Right lobe of liver (tissue), 6 donors: ENCODE measurements around the gene FAM168A. TPM values are rescaled to one million over a fixed set of nuclear protein-coding genes. Genes with fewer than 3 reads are reported as not detected.

Experiments used
- ATAC-seq, 4 donors: fragments of 200-7000 bp; cut with Tn5 transposase; one replicate each; pipeline ENCODE4 v1.9.1; 2020; ENCODE audit warnings: mild to moderate bottlenecking in 4 of 4, moderate library complexity in 4 of 4
- DNase-seq, 3 donors: peaks; one replicate each; pipeline ENCODE4 v3.0.0-alpha.2; 2020
- H3K27ac ChIP-seq, 3 donors: fragments of 200-600 bp; one replicate each; pipeline ENCODE4 v1.8.0; 2022
- H3K27me3 ChIP-seq, 2 donors: fragments of 200-600 bp; one replicate each; pipeline ENCODE4 v1.8.0; 2022
- H3K36me3 ChIP-seq, 4 donors: fragments of 200-600 bp; sonication (generic) in 1 of 4; one replicate each; pipeline versions ENCODE4 v1.5.1 to v1.8.0; 2017 to 2022; ENCODE audit warnings: control low read depth in 1 of 4
- H3K4me1 ChIP-seq, 4 donors: fragments of 200-600 bp; sonication (generic) in 1 of 4; one replicate each; pipeline versions ENCODE4 v1.5.1 to v1.8.0; 2017 to 2022; ENCODE audit warnings: control low read depth in 1 of 4
- H3K4me3 ChIP-seq, 3 donors: fragments of 200-600 bp; one replicate each; pipeline ENCODE4 v1.8.0; 2022
- H3K9me3 ChIP-seq, 4 donors: fragments of 200-600 bp; sonication (generic) in 1 of 4; one replicate each; pipeline versions ENCODE4 v1.5.1 to v1.8.0; 2017 to 2022; ENCODE audit warnings: control low read depth in 1 of 4
- CTCF ChIP-seq, 4 donors: fragments of 200-600 bp in 3 of 4; fragments of 450-650 bp in 1 of 4; IDR thresholded peaks; one replicate each; pipeline versions ENCODE4 v1.5.1 to v1.8.0; 2016 to 2022; ENCODE audit warnings: antibody characterized with exemption in 4 of 4, mild to moderate bottlenecking in 2 of 4
- POLR2A ChIP-seq: fragments of 450-650 bp; IDR thresholded peaks from one replicate; pipeline ENCODE4 v1.6.1; 2017; ENCODE audit warnings: antibody characterized with exemption, mild to moderate bottlenecking
- WGBS: methylation state at CpG from one replicate; pipeline ENCODE4 v1.1.6; 2018; ENCODE audit warnings: low coverage, low lambda C conversion rate; ENCODE audit not compliant: insufficient coverage; ENCODE audit errors: missing lambda C conversion rate; 5-methylcytosine and 5-hydroxymethylcytosine counted together
- intact Hi-C, 2 donors: fragments of 100-400 bp; cut with DNase I; formaldehyde crosslinking; loops; one replicate each; pipeline versions ENCODE4 v1.11.2 to v1.14.1; 2022
- total RNA-seq, 6 experiments: library from RNA; depleted of rRNA in 2 of 6; stranded (reverse); fragments of >200 nt in 2 of 6; fragmentation: NEBNext Ultra II Directional in 3 of 6; extraction: Animal tissue kit (Norgen Biotek cat#: 25700) in 3 of 6; gene quantifications; one replicate each; pipeline versions ENCODE4 v1.1.0 to v1.2.4, GENCODE V29; 2016 to 2023
- donor health status: DM: no; HTN: yes; CAD: no.
- donor health status: DM: no; HTN: no; CAD: no.
- donor health status: DM: no; HTN: no; CAD: no.
- donor health status: DM: no; HTN: yes; CAD: no.
- donor health status: DM: no; HTN: yes; CAD: no.

FAM168A gene
- total RNA-seq, 6 experiments from 2014 or later: 13.0 to 21.5 (median 15.9) TPM

DNA sequence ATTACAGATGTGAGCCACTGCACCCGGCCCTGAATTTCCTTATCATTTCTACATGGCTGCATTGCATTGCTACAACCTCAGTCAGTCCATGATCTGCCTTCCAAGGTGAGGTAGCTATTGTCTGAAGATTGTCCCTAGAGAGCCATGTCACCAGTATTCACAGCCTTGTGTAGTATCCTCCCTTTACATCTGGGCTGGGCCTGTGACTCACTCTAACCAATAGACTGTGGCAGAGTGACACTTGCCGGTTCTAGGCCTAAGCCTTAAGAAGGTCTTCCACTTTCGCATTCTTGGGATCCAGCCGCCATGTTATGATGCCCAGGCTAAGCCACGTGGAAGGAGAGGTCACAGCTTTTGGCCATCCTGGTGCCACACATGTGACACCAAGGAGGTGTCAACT, 38.3 kb upstream of the FAM168A start:
- no peaks in the 10 kb centered on the region for H3K27me3 ChIP-seq
- no peaks in the 10 kb centered on the region for H3K9me3 ChIP-seq
- intact Hi-C loops: no loop called here
- no peaks in the 10 kb centered on the region for H3K36me3 ChIP-seq
- DNase-seq: no peak
- 67% methylated on average over 1 of the region's 5 CpGs for WGBS
- H3K4me3 ChIP-seq: no peak overlapping the region
- no peak overlapping the region for H3K27ac ChIP-seq
- no peaks in the 10 kb centered on the region for H3K4me1 ChIP-seq
- TF ChIP-seq POLR2A: no peak
- no peak for TF ChIP-seq CTCF (IDR thresholded peaks at IDR 0.05)
- no peak for ATAC-seq

GRCh38 chr11:73635721-73636120, 37.8 kb upstream of the FAM168A start:
- DNase-seq (no peak), ATAC-seq (no peak)
- Histone ChIP-seq H3K36me3 (no peaks in the 10 kb centered on the region), H3K9me3 (no peaks in the 10 kb centered on the region), H3K27ac (no peak overlapping the region), H3K4me1 (no peaks in the 10 kb centered on the region), H3K4me3 (no peak overlapping the region), H3K27me3 (no peaks in the 10 kb centered on the region)
- intact Hi-C loops: no loop called here
- 81% methylated on average over 5 of the region's 5 CpGs for WGBS
- TF ChIP-seq CTCF (IDR thresholded peaks at IDR 0.05) (no peak), POLR2A (no peak)

DNA sequence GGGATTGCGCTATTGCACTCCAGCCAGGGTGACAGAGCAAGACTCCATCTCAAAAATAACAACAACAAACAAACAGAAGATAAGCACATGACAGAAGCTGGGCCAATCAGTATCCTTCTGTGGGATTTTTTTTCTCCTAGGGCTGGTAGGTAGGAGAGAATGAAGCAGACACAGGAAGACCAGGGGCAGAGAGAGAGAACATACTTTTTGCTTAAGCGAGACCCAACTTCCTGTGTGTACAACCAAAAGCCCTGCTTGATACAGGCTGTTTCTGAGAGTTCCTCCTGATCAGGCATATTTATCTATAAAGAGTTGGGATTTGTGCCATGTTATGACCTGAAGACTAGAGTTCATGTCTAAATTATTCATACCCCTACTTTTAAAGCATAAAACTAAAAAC, 36.1 kb upstream of the FAM168A start:
- H3K27me3 ChIP-seq: no peaks in the 10 kb centered on the region
- H3K9me3 ChIP-seq: no peaks in the 10 kb centered on the region
- no peak overlapping the region for H3K4me3 ChIP-seq
- WGBS: 100% methylated on average over 1 of the region's 2 CpGs
- intact Hi-C loops: no loop called here
- H3K36me3 ChIP-seq: no peaks in the 10 kb centered on the region
- no peaks in the 10 kb centered on the region for H3K4me1 ChIP-seq
- ATAC-seq (no peak), DNase-seq (no peak)
- H3K27ac ChIP-seq: no peak overlapping the region
- TF ChIP-seq CTCF (IDR thresholded peaks at IDR 0.05) (no peak), POLR2A (no peak)

GRCh38 chr11:73632996-73633395, 35.1 kb upstream of the FAM168A start:
- 92% methylated on average over 3 of the region's 4 CpGs for WGBS
- no peak overlapping the region for H3K27ac ChIP-seq
- TF ChIP-seq CTCF (IDR thresholded peaks at IDR 0.05) (no peak), POLR2A (no peak)
- ATAC-seq: no peak
- H3K9me3 ChIP-seq: no peaks in the 10 kb centered on the region
- H3K36me3 ChIP-seq: no peaks in the 10 kb centered on the region
- intact Hi-C loops: no loop called here
- H3K4me3 ChIP-seq: no peak overlapping the region
- H3K27me3 ChIP-seq: no peaks in the 10 kb centered on the region
- no peak for DNase-seq
- no peaks in the 10 kb centered on the region for H3K4me1 ChIP-seq

GRCh38 chr11:73629907-73630306, 32.0 kb upstream of the FAM168A start:
- Histone ChIP-seq H3K36me3 (no peaks in the 10 kb centered on the region), H3K4me1 (no peaks in the 10 kb centered on the region), H3K27me3 (no peaks in the 10 kb centered on the region), H3K27ac (no peak overlapping the region), H3K9me3 (no peaks in the 10 kb centered on the region), H3K4me3 (no peak overlapping the region)
- no peak for TF ChIP-seq POLR2A
- TF ChIP-seq CTCF (IDR thresholded peaks at IDR 0.05): no peak
- no peak for DNase-seq
- no peak for ATAC-seq
- intact Hi-C loops: no loop called here
- 63% methylated on average over 5 of the region's 7 CpGs for WGBS
